Activated B cell treated with CpG ODN at 0.5 μM for 24 hours (primary cell): ENCODE results near the gene HSD17B14. TPM values are rescaled to one million over a fixed set of nuclear protein-coding genes. Genes with fewer than 3 reads are reported as not detected.

Source experiments
- total RNA-seq: library from RNA; stranded (reverse); gene quantifications from 2 replicates; pipeline ENCODE4 v1.2.3, GENCODE V29; 2022

The HSD17B14 gene
- total RNA-seq, 1 donor from 2014 or later, result 2.6 TPM

Other genes with a start within 250 kb of the HSD17B14 start
- not detected in 2 replicates for gene SPACA4, start 229.7 kb downstream of the HSD17B14 start, total RNA-seq
- 3.5 and 5.6 TPM in 2 replicates for gene FAM83E, start 221.4 kb downstream of the HSD17B14 start, total RNA-seq
- gene RPL18, start 217.3 kb downstream of the HSD17B14 start, total RNA-seq, result 2,427 and 2,762 TPM in 2 replicates
- gene SPHK2, start 217.0 kb downstream of the HSD17B14 start, total RNA-seq, result 38.2 and 48.5 TPM in 2 replicates
- 8.7 and 9.2 TPM in 2 replicates for gene DBP, start 199.1 kb downstream of the HSD17B14 start, total RNA-seq
- 9.5 and 10.3 TPM in 2 replicates for gene CA11, start 190.3 kb downstream of the HSD17B14 start, total RNA-seq
- gene NTN5, start 163.5 kb downstream of the HSD17B14 start, total RNA-seq, result 0.54 and 0.71 TPM in 2 replicates
- not detected in 2 replicates for gene FUT2, start 140.5 kb downstream of the HSD17B14 start, total RNA-seq
- 0.37 and 0.78 TPM in 2 replicates for gene MAMSTR, start 116.8 kb downstream of the HSD17B14 start, total RNA-seq
- gene RASIP1, start 95.9 kb downstream of the HSD17B14 start, total RNA-seq, result 0.07 and 0.12 TPM in 2 replicates
- gene IZUMO1, start 89.6 kb downstream of the HSD17B14 start, total RNA-seq, result not detected in 2 replicates
- not detected in 2 replicates for gene FUT1, start 83.8 kb downstream of the HSD17B14 start, total RNA-seq
- gene FGF21, start 81.0 kb downstream of the HSD17B14 start, total RNA-seq, result not detected in 2 replicates
- 44.0 and 47.8 TPM in 2 replicates for gene BCAT2, start 25.5 kb downstream of the HSD17B14 start, total RNA-seq
- gene PLEKHA4, start 32.1 kb upstream of the HSD17B14 start, total RNA-seq, result 5.7 and 6.4 TPM in 2 replicates
- 115 and 123 TPM in 2 replicates for gene PPP1R15A, start 35.9 kb upstream of the HSD17B14 start, total RNA-seq
- gene TULP2, start 62.3 kb upstream of the HSD17B14 start, total RNA-seq, result not detected in 2 replicates
- 116 and 126 TPM in 2 replicates for gene NUCB1, start 63.8 kb upstream of the HSD17B14 start, total RNA-seq
- gene DHDH, start 97.2 kb upstream of the HSD17B14 start, total RNA-seq, result not detected in 2 replicates
- 111 and 129 TPM in 2 replicates for gene BAX, start 118.4 kb upstream of the HSD17B14 start, total RNA-seq
- 888 and 935 TPM in 2 replicates for gene FTL, start 128.8 kb upstream of the HSD17B14 start, total RNA-seq
- 50.7 and 52.7 TPM in 2 replicates for gene GYS1, start 156.8 kb upstream of the HSD17B14 start, total RNA-seq
- gene RUVBL2, start 157.4 kb upstream of the HSD17B14 start, total RNA-seq, result 75.6 and 79.4 TPM in 2 replicates
- not detected in 2 replicates for gene LHB, start 180.6 kb upstream of the HSD17B14 start, total RNA-seq
- not detected in 2 replicates for gene CGB3, start 187.8 kb upstream of the HSD17B14 start, total RNA-seq
- not detected in 2 replicates for gene CGB2, start 195.4 kb upstream of the HSD17B14 start, total RNA-seq
- not detected in 2 replicates for gene CGB1, start 200.4 kb upstream of the HSD17B14 start, total RNA-seq
- gene CGB5, start 207.4 kb upstream of the HSD17B14 start, total RNA-seq, result not detected in 2 replicates
- not detected in 2 replicates for gene CGB8, start 212.6 kb upstream of the HSD17B14 start, total RNA-seq
- gene CGB7, start 221.3 kb upstream of the HSD17B14 start, total RNA-seq, result not detected in 2 replicates
- not detected in 2 replicates for gene NTF4, start 228.3 kb upstream of the HSD17B14 start, total RNA-seq
- gene KCNA7, start 236.2 kb upstream of the HSD17B14 start, total RNA-seq, result not detected in 2 replicates
- gene SNRNP70, start 249.0 kb upstream of the HSD17B14 start, total RNA-seq, result 268 and 298 TPM in 2 replicates